H1 (cell line): ENCODE measurements around the gene WDR90. TPM values are rescaled to one million over a fixed set of nuclear protein-coding genes. Genes with fewer than 3 reads are reported as not detected.

ENCODE experiments used
- ATF2 ChIP-seq: IDR thresholded peaks from 2 replicates; pipeline ENCODE4 v1.6.1; 2012; ENCODE audit warnings: low read length, inconsistent platforms
- BRCA1 ChIP-seq: IDR thresholded peaks from 2 replicates; pipeline ENCODE4 v1.6.1; 2012; ENCODE audit warnings: low read depth, low read length, improper control_type of control experiment
- CBX5 ChIP-seq: fragments of 300-800, 300-1000 bp; sonication (generic); IDR thresholded peaks from 2 replicates; pipeline ENCODE4 v1.7.1; 2016; ENCODE audit warnings: antibody characterized with exemption, low read length, low read depth
- GABPA ChIP-seq: IDR thresholded peaks from 2 replicates; pipeline ENCODE4 v1.6.1; 2011; ENCODE audit warnings: mild to moderate bottlenecking, low read length, moderate library complexity, borderline replicate concordance; ENCODE audit not compliant: insufficient read depth
- JUN ChIP-seq: IDR thresholded peaks from 2 replicates; pipeline ENCODE4 v1.6.1; 2011; ENCODE audit warnings: low read depth, mild to moderate bottlenecking, improper control_type of control experiment, low read length
- POU5F1 ChIP-seq: IDR thresholded peaks from 2 replicates; pipeline ENCODE4 v1.6.1; 2011; ENCODE audit warnings: low read depth, mild to moderate bottlenecking, low read length, moderate library complexity
- TAF7 ChIP-seq: optimal IDR thresholded peaks from 2 replicates; pipeline ENCODE3; 2011; ENCODE audit warnings: low read depth, mild to moderate bottlenecking, inconsistent platforms, low read length, moderate library complexity, borderline replicate concordance
- polyA plus RNA-seq, 7 experiments: library from polyadenylated mRNA; depleted of rRNA in 3 of 7; stranded (reverse) in 5 of 7; unstranded in 2 of 7; fragments of >200 nt in 5 of 7; fragments of 200-250 nt in 2 of 7; gene quantifications; 1 replicate in 5 of 7; 2 replicates in 1 of 7; 4 replicates in 1 of 7; pipeline versions ENCODE4 v1.2.1 to v1.2.3, GENCODE V29; 2011 to 2013; ENCODE audit warnings: missing spikeins in 2 of 7, mixed read lengths in 2 of 7
- total RNA-seq: library from RNA; stranded (reverse); fragmentation: NEBNext Ultra II Directional; extraction: Animal tissue kit (Norgen Biotek cat#: 25700); gene quantifications from 2 replicates; pipeline ENCODE4 v1.2.1, GENCODE V29; 2021

The WDR90 gene
- total and polyA plus RNA-seq, 2 of the 8 experiments (the other 6 are each of a cell fraction or from before 2014, with no cell fraction given): 24.0 to 47.2 TPM

GRCh38 chr16:648781-649589, at the start of gene WDR90 (continued):
- no peak for TF ChIP-seq POU5F1
- TF ChIP-seq TAF7: no peak
- no peak for TF ChIP-seq BRCA1
- peak; percentile 89 for TF ChIP-seq GABPA
- TF ChIP-seq JUN: no peak
- no peak for TF ChIP-seq ATF2
- TF ChIP-seq CBX5: no peak
